HEK293 (cell line): ENCODE data around the gene MLLT1.

Experiments used
- EGR2 ChIP-seq: fragments of 450-650 bp; formaldehyde crosslinking; IDR thresholded peaks from 2 replicates; pipeline ENCODE4 v1.5.1; 2016; ENCODE audit warnings: low read depth, missing biosample characterization, missing genetic modification characterization
- GLI2 ChIP-seq: fragments of 450-650 bp; formaldehyde crosslinking; IDR thresholded peaks from 2 replicates; pipeline ENCODE4; 2017; ENCODE audit warnings: missing biosample characterization, missing genetic modification characterization, low read depth, borderline replicate concordance
- GLI4 ChIP-seq: fragments of 450-650 bp; formaldehyde crosslinking; IDR thresholded peaks from 2 replicates; pipeline ENCODE4 v1.5.1; 2016; ENCODE audit warnings: missing biosample characterization, missing genetic modification characterization
- HOXD13 ChIP-seq: sonication (generic); formaldehyde crosslinking; IDR thresholded peaks from 2 replicates; pipeline ENCODE4 v1.8.0; 2022; ENCODE audit warnings: missing genetic modification reagents, borderline replicate concordance
- KLF1 ChIP-seq: fragments of 450-650 bp; formaldehyde crosslinking; IDR thresholded peaks from 2 replicates; pipeline ENCODE4 v1.5.1; 2016; ENCODE audit warnings: missing biosample characterization, missing genetic modification characterization
- MEIS1 ChIP-seq: sonication (generic); formaldehyde crosslinking; IDR thresholded peaks from 2 replicates; pipeline ENCODE4 v1.8.1; 2022; ENCODE audit warnings: missing genetic modification reagents, mild to moderate bottlenecking, borderline replicate concordance
- MYNN ChIP-seq: fragments of 450-650 bp; formaldehyde crosslinking; IDR thresholded peaks from 2 replicates; pipeline ENCODE4 v1.5.1; 2016; ENCODE audit warnings: missing biosample characterization, missing genetic modification characterization, borderline replicate concordance
- TCF7L2 ChIP-seq: IDR thresholded peaks from 2 replicates; pipeline ENCODE4 v1.6.1; 2011; ENCODE audit warnings: low read depth, mild to moderate bottlenecking, inconsistent platforms, low read length, moderate library complexity, borderline replicate concordance
- ZNF114 ChIP-seq: fragments of 450-650 bp; formaldehyde crosslinking; IDR thresholded peaks from 2 replicates; pipeline ENCODE4 v1.5.0; 2017; ENCODE audit warnings: missing biosample characterization, missing genetic modification characterization
- ZNF132 ChIP-seq: fragments of 450-650 bp; formaldehyde crosslinking; IDR thresholded peaks from 2 replicates; pipeline ENCODE4 v1.5.1; 2017; ENCODE audit warnings: missing biosample characterization, missing genetic modification characterization, borderline replicate concordance
- ZNF2 ChIP-seq: fragments of 450-650 bp; formaldehyde crosslinking; IDR thresholded peaks from 2 replicates; pipeline ENCODE4 v1.5.1; 2016; ENCODE audit warnings: missing biosample characterization, missing genetic modification characterization
- ZNF202 ChIP-seq: fragments of 450-650 bp; formaldehyde crosslinking; IDR thresholded peaks from 2 replicates; pipeline ENCODE4 v1.5.1; 2016; ENCODE audit warnings: missing biosample characterization, missing genetic modification characterization, borderline replicate concordance
- ZNF214 ChIP-seq: fragments of 450-650 bp; formaldehyde crosslinking; IDR thresholded peaks from 2 replicates; pipeline ENCODE4 v1.5.1; 2017; ENCODE audit warnings: missing biosample characterization, mild to moderate bottlenecking, missing genetic modification characterization, borderline replicate concordance
- ZNF24 ChIP-seq: fragments of 450-650 bp; formaldehyde crosslinking; IDR thresholded peaks from 2 replicates; pipeline ENCODE4 v1.5.1; 2016; ENCODE audit warnings: missing biosample characterization, missing genetic modification characterization
- ZNF248 ChIP-seq: fragments of 450-650 bp; formaldehyde crosslinking; IDR thresholded peaks from 2 replicates; pipeline ENCODE4 v1.5.1; 2017; ENCODE audit warnings: missing biosample characterization, missing genetic modification characterization
- ZNF37A ChIP-seq: fragments of 450-650 bp; IDR thresholded peaks from 2 replicates; pipeline ENCODE4 v1.5.1; 2018; ENCODE audit warnings: missing biosample characterization, missing genetic modification characterization
- ZNF416 ChIP-seq: fragments of 450-650 bp; formaldehyde crosslinking; IDR thresholded peaks from 2 replicates; pipeline ENCODE4 v1.5.1; 2016; ENCODE audit warnings: missing biosample characterization, missing genetic modification characterization
- ZNF510 ChIP-seq: fragments of 450-650 bp; formaldehyde crosslinking; IDR thresholded peaks from 2 replicates; pipeline ENCODE4 v1.5.1; 2018; ENCODE audit warnings: mild to moderate bottlenecking, missing genetic modification characterization, missing biosample characterization; ENCODE audit not compliant: insufficient replicate concordance
- ZNF560 ChIP-seq: fragments of 450-650 bp; formaldehyde crosslinking; IDR thresholded peaks from 2 replicates; pipeline ENCODE4 v1.5.1; 2017; ENCODE audit warnings: missing biosample characterization, missing genetic modification characterization, borderline replicate concordance
- ZNF629 ChIP-seq: fragments of 450-650 bp; formaldehyde crosslinking; IDR thresholded peaks from 2 replicates; pipeline ENCODE4 v1.5.1; 2017; ENCODE audit warnings: missing biosample characterization, missing genetic modification characterization
- ZNF660 ChIP-seq: fragments of 450-650 bp; IDR thresholded peaks from 2 replicates; pipeline ENCODE4 v1.5.1; 2018; ENCODE audit warnings: missing biosample characterization, mild to moderate bottlenecking, missing genetic modification characterization
- ZNF701 ChIP-seq: fragments of 450-650 bp; formaldehyde crosslinking; IDR thresholded peaks from 2 replicates; pipeline ENCODE4 v1.5.1; 2016; ENCODE audit warnings: missing biosample characterization, missing genetic modification characterization
- ZNF76 ChIP-seq: fragments of 450-650 bp; formaldehyde crosslinking; IDR thresholded peaks from 2 replicates; pipeline ENCODE4; 2016; ENCODE audit warnings: low read depth, missing biosample characterization, missing genetic modification characterization, borderline replicate concordance
- ZNF791 ChIP-seq: fragments of 450-650 bp; formaldehyde crosslinking; IDR thresholded peaks from 2 replicates; pipeline ENCODE4 v1.5.1; 2016; ENCODE audit warnings: missing biosample characterization, missing genetic modification characterization
- TF ChIP-seq, protein P1 (sequence below): IDR thresholded peaks from 2 replicates; pipeline ENCODE4 v1.6.1; 2011; ENCODE audit warnings: mild to moderate bottlenecking, low read depth, low read length, borderline replicate concordance
- TF ChIP-seq, protein P2 (sequence below): fragments of 450-650 bp; formaldehyde crosslinking; IDR thresholded peaks from 2 replicates; pipeline ENCODE4 v1.5.1; 2016; ENCODE audit warnings: missing biosample characterization, missing genetic modification characterization, low read depth
- TF ChIP-seq, protein P3 (sequence below): fragments of 450-650 bp; formaldehyde crosslinking; IDR thresholded peaks from 2 replicates; pipeline ENCODE4 v1.5.1; 2016; ENCODE audit warnings: missing biosample characterization, missing genetic modification characterization
- TF ChIP-seq, protein P4 (sequence below): fragments of 450-650 bp; formaldehyde crosslinking; IDR thresholded peaks from 2 replicates; pipeline ENCODE4 v1.5.1; 2017; ENCODE audit warnings: missing biosample characterization, missing genetic modification characterization
- TF ChIP-seq, protein P5 (sequence below): sonication (generic); formaldehyde crosslinking; IDR thresholded peaks from 2 replicates; pipeline ENCODE4 v1.8.1; 2022; ENCODE audit warnings: mild to moderate bottlenecking, moderate library complexity, missing genetic modification reagents
- TF ChIP-seq, protein P6 (sequence below): fragments of 450-650 bp; formaldehyde crosslinking; IDR thresholded peaks from 2 replicates; pipeline ENCODE4 v1.5.1; 2017; ENCODE audit warnings: missing biosample characterization, missing genetic modification characterization

Gene MLLT1

DNA sequence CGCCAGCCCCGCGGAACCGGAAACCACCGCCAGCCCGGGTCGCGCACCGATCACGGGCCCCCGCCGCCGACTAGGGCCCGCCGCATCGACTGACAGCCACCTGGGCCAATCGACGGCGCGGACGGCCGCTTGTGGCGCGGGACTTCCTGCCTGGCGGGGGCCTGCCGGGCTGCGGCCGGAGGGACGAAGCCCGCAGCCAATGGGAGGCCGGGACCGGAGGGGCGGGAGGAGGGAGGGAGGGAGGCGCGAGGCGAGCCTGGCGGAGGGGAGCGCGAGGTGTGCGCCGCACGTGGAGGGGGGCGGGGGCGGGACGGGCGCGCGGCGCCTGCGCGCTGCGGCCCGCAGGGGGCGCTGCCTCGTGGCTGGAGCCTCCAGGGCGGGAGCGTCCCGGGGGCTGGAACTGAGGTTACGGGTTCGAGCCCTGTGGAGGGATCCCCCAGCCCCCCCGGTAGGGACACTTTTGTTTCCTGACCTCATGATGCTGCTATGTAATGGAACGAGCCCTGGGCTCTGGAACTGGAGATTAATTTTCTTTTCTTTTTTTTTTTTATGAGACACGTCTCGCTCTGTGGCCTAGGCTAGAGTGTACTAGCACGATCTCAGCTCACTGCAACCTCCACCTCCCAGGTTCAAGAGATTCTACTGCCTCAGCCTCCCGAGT, at the start of gene MLLT1 (continued):
- TF ChIP-seq, protein P1, sequence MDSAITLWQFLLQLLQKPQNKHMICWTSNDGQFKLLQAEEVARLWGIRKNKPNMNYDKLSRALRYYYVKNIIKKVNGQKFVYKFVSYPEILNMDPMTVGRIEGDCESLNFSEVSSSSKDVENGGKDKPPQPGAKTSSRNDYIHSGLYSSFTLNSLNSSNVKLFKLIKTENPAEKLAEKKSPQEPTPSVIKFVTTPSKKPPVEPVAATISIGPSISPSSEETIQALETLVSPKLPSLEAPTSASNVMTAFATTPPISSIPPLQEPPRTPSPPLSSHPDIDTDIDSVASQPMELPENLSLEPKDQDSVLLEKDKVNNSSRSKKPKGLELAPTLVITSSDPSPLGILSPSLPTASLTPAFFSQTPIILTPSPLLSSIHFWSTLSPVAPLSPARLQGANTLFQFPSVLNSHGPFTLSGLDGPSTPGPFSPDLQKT = no peak
- no peak for TF ChIP-seq ZNF132 (tag by site-specific recombination)
- peak; percentile 55; the same call in 1 of the 2 replicates for TF ChIP-seq ZNF2 (tag by site-specific recombination)
- TF ChIP-seq ZNF76 = no peak; the same call in 1 of the 2 replicates
- TF ChIP-seq ZNF560 (tag by site-specific recombination) = peak; percentile 87
- TF ChIP-seq, protein P2, sequence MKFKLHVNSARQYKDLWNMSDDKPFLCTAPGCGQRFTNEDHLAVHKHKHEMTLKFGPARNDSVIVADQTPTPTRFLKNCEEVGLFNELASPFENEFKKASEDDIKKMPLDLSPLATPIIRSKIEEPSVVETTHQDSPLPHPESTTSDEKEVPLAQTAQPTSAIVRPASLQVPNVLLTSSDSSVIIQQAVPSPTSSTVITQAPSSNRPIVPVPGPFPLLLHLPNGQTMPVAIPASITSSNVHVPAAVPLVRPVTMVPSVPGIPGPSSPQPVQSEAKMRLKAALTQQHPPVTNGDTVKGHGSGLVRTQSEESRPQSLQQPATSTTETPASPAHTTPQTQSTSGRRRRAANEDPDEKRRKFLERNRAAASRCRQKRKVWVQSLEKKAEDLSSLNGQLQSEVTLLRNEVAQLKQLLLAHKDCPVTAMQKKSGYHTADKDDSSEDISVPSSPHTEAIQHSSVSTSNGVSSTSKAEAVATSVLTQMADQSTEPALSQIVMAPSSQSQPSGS (tag by site-specific recombination) = no peak
- 0 out of 2 replicates have a peak, but pooled peaks have one; percentile 24 for TF ChIP-seq EGR2
- no peak for TF ChIP-seq MEIS1 (CRISPR knock-in tag)
- TF ChIP-seq GLI2 (tag by site-specific recombination) = no peak; the same call in 1 of the 2 replicates
- TF ChIP-seq ZNF114 = no peak
- TF ChIP-seq, protein P3, sequence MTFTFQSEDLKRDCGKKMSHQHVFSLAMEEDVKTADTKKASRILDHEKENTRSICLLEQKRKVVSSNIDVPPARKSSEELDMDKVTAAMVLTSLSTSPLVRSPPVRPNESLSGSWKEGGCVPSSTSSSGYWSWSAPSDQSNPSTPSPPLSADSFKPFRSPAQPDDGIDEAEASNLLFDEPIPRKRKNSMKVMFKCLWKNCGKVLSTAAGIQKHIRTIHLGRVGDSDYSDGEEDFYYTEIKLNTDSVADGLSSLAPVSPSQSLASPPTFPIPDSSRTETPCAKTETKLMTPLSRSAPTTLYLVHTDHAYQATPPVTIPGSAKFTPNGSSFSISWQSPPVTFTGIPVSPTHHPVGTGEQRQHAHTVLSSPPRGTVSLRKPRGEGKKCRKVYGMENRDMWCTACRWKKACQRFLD (tag by site-specific recombination) = no peak
- TF ChIP-seq HOXD13 (CRISPR knock-in tag) = no peak
- no peak for TF ChIP-seq ZNF416 (tag by site-specific recombination)
- TF ChIP-seq ZNF214 (tag by site-specific recombination) = no peak
- TF ChIP-seq TCF7L2 = no peak
- TF ChIP-seq MYNN (tag by site-specific recombination) = no peak
- TF ChIP-seq ZNF510 (tag by site-specific recombination) = no peak
- no peak for TF ChIP-seq GLI4
- TF ChIP-seq, protein P4, sequence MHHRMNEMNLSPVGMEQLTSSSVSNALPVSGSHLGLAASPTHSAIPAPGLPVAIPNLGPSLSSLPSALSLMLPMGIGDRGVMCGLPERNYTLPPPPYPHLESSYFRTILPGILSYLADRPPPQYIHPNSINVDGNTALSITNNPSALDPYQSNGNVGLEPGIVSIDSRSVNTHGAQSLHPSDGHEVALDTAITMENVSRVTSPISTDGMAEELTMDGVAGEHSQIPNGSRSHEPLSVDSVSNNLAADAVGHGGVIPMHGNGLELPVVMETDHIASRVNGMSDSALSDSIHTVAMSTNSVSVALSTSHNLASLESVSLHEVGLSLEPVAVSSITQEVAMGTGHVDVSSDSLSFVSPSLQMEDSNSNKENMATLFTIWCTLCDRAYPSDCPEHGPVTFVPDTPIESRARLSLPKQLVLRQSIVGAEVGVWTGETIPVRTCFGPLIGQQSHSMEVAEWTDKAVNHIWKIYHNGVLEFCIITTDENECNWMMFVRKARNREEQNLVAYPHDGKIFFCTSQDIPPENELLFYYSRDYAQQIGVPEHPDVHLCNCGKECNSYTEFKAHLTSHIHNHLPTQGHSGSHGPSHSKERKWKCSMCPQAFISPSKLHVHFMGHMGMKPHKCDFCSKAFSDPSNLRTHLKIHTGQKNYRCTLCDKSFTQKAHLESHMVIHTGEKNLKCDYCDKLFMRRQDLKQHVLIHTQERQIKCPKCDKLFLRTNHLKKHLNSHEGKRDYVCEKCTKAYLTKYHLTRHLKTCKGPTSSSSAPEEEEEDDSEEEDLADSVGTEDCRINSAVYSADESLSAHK (tag by site-specific recombination) = 0 out of 2 replicates have a peak, but pooled peaks have one; percentile 28
- TF ChIP-seq ZNF660 (tag by site-specific recombination) = no peak
- TF ChIP-seq ZNF248 = no peak
- TF ChIP-seq ZNF202 (tag by site-specific recombination) = 0 out of 2 replicates have a peak, but pooled peaks have one; percentile 24
- no peak for TF ChIP-seq ZNF791 (tag by site-specific recombination)
- TF ChIP-seq ZNF24 (tag by site-specific recombination) = 0 out of 2 replicates have a peak, but pooled peaks have one; percentile 54
- TF ChIP-seq ZNF629 (tag by site-specific recombination) = peak; percentile 46; the same call in 1 of the 2 replicates
- TF ChIP-seq ZNF37A (tag by site-specific recombination) = no peak
- TF ChIP-seq, protein P5, sequence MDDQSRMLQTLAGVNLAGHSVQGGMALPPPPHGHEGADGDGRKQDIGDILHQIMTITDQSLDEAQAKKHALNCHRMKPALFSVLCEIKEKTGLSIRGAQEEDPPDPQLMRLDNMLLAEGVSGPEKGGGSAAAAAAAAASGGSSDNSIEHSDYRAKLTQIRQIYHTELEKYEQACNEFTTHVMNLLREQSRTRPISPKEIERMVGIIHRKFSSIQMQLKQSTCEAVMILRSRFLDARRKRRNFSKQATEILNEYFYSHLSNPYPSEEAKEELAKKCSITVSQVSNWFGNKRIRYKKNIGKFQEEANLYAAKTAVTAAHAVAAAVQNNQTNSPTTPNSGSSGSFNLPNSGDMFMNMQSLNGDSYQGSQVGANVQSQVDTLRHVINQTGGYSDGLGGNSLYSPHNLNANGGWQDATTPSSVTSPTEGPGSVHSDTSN (CRISPR knock-in tag) = peak; percentile 99
- TF ChIP-seq KLF1 (tag by site-specific recombination) = 0 out of 2 replicates have a peak, but pooled peaks have one; percentile 27
- peak; percentile 75; the same call in 1 of the 2 replicates for TF ChIP-seq ZNF701 (tag by site-specific recombination)
- TF ChIP-seq, protein P6, sequence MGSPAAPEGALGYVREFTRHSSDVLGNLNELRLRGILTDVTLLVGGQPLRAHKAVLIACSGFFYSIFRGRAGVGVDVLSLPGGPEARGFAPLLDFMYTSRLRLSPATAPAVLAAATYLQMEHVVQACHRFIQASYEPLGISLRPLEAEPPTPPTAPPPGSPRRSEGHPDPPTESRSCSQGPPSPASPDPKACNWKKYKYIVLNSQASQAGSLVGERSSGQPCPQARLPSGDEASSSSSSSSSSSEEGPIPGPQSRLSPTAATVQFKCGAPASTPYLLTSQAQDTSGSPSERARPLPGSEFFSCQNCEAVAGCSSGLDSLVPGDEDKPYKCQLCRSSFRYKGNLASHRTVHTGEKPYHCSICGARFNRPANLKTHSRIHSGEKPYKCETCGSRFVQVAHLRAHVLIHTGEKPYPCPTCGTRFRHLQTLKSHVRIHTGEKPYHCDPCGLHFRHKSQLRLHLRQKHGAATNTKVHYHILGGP (tag by site-specific recombination) = no peak
